Adipocyte (in vitro differentiated cells): ENCODE results near the gene GIPC1.

Experiments
- DNase-seq: peaks from one replicate; pipeline ENCODE4 v3.0.0-alpha.2; 2015; ENCODE audit warnings: low read depth
- H3K27me3 ChIP-seq: replicated peaks from 2 replicates; pipeline ENCODE4 v1.7.0; 2013; ENCODE audit warnings: mild to moderate bottlenecking, low read length, moderate library complexity; ENCODE audit not compliant: control insufficient read depth, insufficient read depth
- H3K36me3 ChIP-seq: 2 replicates; pipeline ENCODE4 v1.7.0; 2013; ENCODE audit warnings: low read length, mild to moderate bottlenecking, moderate library complexity; ENCODE audit not compliant: control insufficient read depth, insufficient read depth, severe bottlenecking
- H3K4me1 ChIP-seq: 2 replicates; pipeline ENCODE4 v1.7.0; 2013; ENCODE audit warnings: mild to moderate bottlenecking, low read length, moderate library complexity; ENCODE audit not compliant: control insufficient read depth, insufficient read depth
- H3K4me3 ChIP-seq: 2 replicates; pipeline ENCODE4 v1.7.0; 2013; ENCODE audit warnings: mild to moderate bottlenecking, low read length, moderate library complexity
- H3K9ac ChIP-seq: 2 replicates; pipeline ENCODE4 v1.7.0; 2013; ENCODE audit warnings: mild to moderate bottlenecking, low read length, moderate library complexity
- H3K9me3 ChIP-seq: 2 replicates; pipeline ENCODE4 v1.7.0; 2013; ENCODE audit warnings: mild to moderate bottlenecking, low read length, moderate library complexity; ENCODE audit not compliant: control insufficient read depth

GIPC1 gene

DNA sequence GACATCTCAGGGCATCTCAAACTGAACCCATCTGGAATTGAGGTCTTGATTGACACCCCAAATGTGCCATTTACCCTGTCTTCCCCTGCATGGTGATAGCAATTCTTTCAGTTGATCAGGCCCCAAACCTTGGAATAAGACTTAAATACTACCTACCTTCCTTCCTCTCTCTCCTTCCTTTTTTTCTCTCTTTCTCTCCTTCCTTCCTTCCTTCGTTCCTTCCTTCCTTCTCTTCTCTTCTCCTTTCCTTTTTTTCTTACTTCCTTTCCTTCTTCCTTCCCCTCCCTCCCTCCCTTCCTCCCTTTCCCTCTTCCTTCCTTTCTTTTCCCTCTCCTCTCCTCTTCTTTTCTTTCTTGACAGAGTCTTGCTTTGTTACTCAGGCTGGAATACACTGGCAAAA lies 7.4 kb upstream of the GIPC1 start:
- Histone ChIP-seq H3K4me1 (peaks cover 19% of the 10 kb centered on the region), H3K4me3 (no peak overlapping the region), H3K27me3 (no peaks in the 10 kb centered on the region), H3K9me3 (no peaks in the 10 kb centered on the region), H3K9ac (no peak overlapping the region), H3K36me3 (no peaks in the 10 kb centered on the region)
- DNase-seq, result no peak

DNA sequence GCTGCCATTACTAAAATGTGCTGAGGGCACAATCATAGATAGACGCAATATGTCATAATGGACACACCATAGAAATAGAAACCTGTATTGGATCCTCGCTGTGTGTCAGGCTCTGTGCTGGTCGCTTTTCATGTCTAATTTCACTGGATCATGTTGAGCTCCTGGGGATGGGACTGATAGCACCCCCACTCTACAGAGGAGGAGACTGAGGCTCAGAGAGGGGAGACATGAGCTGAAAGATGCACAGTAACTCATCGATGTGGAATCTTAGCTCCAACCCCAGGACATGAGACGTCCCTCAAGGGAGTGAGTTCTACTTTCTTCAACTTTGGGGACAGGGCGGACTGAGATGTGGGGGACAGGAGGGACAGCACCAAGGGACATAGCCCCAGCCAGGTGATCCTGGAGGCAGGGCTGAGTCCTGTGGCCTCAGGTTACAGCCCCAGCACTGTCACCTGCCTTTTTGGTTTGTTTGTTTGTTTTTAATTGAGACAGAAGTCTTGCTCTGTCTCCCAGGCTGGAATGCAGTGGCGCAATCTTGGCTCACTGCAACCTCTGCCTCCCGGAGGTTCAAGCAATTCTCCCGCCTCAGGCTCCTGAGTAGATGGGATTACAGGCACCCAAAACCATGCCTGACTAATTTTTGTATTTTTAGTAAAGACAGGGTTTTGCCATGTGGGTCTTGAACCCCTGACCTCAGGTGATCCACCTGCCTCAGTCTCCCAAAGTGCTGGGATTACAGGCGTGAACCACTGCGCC lies 6.6 kb upstream of the GIPC1 start:
- no peak overlapping the region for H3K9ac ChIP-seq
- no peaks in the 10 kb centered on the region for H3K9me3 ChIP-seq
- H3K4me1 ChIP-seq, result peaks cover 20% of the 10 kb centered on the region
- no peaks in the 10 kb centered on the region for H3K36me3 ChIP-seq
- H3K4me3 ChIP-seq, result no peak overlapping the region
- peak; percentile 69 for DNase-seq
- no peaks in the 10 kb centered on the region for H3K27me3 ChIP-seq

DNA sequence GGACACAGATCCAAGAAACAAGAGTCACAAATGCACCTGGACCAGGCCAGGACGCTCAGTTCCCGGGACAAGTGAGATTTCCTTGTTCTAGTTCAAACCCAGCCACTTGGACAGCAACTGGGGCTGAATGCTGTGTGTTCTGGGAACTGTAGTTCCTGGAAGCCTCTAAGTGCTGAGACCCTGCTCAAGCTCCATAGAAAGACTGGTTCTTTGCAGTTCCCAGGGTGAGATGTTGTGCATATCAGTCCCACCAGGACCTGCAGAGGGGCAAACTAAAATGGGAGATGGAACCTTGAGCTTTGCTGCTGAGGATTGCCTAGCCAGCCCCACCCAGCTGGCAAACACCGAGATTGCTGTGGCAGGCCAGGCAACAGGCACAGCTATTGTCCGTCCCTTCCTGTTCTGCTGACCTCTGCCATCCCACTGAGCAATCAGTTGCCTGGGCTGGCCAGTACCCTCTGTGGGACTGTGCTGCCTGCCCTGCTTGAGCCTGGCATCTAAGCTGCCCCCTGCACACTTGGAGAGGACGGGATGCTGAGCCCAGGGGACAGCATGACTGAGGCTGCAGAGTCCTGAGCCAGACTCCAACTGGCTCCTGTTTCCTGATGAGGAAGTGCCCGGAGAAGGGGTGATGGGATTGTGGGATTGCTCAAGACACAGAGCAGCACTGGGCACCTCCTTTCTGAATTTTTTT lies 1.4 kb upstream of the GIPC1 start:
- no peaks in the 10 kb centered on the region for H3K9me3 ChIP-seq
- no peaks in the 10 kb centered on the region for H3K27me3 ChIP-seq
- no peak for DNase-seq
- H3K36me3 ChIP-seq, result peaks cover 5% of the 10 kb centered on the region
- H3K4me3 ChIP-seq, result peak overlapping the region; percentile 36
- peak overlapping the region; percentile 31 for H3K9ac ChIP-seq
- peaks cover 30% of the 10 kb centered on the region for H3K4me1 ChIP-seq

DNA sequence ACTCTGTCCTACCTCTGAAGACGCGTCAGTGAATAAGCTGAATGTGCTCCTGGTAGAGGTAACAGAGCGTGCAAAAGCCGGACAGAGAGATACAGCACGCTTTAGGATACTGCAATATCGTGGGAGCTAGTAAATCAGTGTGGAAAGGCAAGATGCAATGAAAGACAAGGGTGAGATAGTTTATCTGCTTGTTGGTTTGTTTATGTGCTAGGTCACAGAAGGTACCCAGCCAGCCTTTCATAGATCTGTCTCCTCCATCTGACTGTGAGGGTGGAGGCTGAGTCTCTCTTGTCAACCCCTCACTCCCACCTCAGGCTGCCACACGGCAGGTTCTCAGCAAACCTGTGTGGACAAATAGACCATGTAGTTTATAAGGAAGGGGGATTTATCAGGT lies 904 bp upstream of the GIPC1 start:
- Histone ChIP-seq H3K36me3 (peaks cover 5% of the 10 kb centered on the region), H3K4me3 (peak overlapping the region; percentile 71)
- DNase-seq, result no peak

DNA sequence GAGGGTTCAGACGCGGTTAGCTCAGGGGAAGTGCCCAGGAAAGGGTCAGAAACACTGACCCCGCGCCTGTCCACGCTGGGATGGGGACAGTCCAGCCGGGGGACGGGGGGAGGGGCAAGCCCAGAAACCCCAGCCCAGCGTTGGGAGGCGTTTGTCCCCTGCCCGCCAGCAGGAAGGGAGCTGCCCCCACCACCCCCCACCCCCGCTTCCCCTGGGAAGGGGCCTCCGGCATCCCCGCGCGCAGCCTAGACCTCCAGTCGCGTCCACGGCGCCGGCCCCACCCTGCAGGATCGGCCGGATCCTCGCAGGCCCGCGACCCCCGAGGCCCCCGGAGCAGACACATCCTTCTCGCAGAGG lies 277 bp downstream of the GIPC1 start:
- Histone ChIP-seq H3K4me1 (peaks cover 26% of the 10 kb centered on the region), H3K27me3 (no peaks in the 10 kb centered on the region), H3K36me3 (peaks cover 10% of the 10 kb centered on the region), H3K4me3 (peak overlapping the region; percentile 91), H3K9ac (peak overlapping the region; percentile 88), H3K9me3 (no peaks in the 10 kb centered on the region)
- no peak for DNase-seq

More for the DNA sequence above, 904 bp upstream of the GIPC1 start:
- peak overlapping the region; percentile 31 for H3K9ac ChIP-seq
- no peaks in the 10 kb centered on the region for H3K27me3 ChIP-seq
- H3K4me1 ChIP-seq, result peaks cover 26% of the 10 kb centered on the region
- no peaks in the 10 kb centered on the region for H3K9me3 ChIP-seq

DNA sequence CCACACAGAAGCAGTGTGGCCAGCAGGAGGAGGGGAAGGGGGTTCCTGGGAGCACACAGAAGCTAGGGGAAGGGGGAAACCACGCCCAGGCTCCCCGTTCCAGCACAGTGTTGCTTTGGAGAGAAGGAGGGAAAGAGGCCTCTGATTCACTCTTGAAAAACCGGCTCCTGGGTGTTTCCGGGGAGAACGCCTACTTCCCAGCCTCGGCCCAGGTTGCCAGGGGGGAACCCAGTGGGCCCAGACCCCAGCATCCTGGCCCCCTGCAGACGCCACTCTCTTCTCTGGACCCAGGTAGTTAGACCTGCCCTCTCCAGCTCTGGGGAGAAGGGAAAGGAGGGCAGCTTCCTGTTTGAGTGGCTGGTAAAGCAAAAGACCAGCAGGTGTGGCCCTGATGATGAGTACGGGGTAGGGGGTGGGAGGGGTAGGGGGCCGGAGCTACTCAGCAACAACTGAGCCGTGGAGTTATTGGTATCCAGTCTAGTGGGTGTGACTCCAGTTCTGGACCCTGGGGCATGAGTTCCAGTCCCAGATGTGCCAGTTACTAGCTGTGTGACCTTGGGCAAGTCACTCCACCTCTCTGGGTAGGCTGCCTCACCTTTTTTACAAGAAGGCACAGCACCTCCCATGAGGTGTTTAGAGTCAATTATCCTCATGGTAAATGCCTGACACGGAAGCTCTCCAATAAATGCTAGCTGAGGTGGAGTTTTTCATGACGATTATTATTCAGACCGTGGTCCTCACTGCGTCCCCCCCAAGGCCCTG lies 836 bp downstream of the GIPC1 start:
- H3K4me1 ChIP-seq, result peaks cover 26% of the 10 kb centered on the region
- H3K4me3 ChIP-seq, result peak overlapping the region; percentile 91
- no peak for DNase-seq
- H3K27me3 ChIP-seq, result no peaks in the 10 kb centered on the region
- no peaks in the 10 kb centered on the region for H3K9me3 ChIP-seq
- peaks cover 13% of the 10 kb centered on the region for H3K36me3 ChIP-seq
- peak overlapping the region; percentile 88 for H3K9ac ChIP-seq

DNA sequence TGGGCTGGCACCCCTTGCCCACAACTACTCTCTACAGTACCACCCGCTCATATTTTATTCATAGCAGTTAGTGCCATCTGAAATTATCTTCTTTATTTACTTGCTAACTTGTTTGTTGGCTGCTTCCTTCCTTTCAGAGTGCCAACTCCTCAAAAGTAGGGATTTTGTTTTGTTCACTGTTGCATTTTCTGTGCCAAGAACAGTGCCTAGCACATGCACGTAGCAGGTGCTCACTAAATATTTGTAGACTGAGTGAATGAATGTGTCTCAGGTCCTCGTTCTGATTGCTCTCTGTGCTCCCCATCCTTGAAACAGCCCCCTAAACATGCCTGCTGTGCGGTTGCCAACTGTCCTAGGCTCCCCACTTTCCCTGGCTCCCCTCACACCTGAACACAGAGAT lies 1.5 kb downstream of the GIPC1 start:
- Histone ChIP-seq H3K9me3 (no peaks in the 10 kb centered on the region), H3K4me3 (peak overlapping the region; percentile 91), H3K27me3 (no peaks in the 10 kb centered on the region), H3K9ac (peak overlapping the region; percentile 88), H3K36me3 (peaks cover 20% of the 10 kb centered on the region), H3K4me1 (peaks cover 26% of the 10 kb centered on the region)
- no peak for DNase-seq

DNA sequence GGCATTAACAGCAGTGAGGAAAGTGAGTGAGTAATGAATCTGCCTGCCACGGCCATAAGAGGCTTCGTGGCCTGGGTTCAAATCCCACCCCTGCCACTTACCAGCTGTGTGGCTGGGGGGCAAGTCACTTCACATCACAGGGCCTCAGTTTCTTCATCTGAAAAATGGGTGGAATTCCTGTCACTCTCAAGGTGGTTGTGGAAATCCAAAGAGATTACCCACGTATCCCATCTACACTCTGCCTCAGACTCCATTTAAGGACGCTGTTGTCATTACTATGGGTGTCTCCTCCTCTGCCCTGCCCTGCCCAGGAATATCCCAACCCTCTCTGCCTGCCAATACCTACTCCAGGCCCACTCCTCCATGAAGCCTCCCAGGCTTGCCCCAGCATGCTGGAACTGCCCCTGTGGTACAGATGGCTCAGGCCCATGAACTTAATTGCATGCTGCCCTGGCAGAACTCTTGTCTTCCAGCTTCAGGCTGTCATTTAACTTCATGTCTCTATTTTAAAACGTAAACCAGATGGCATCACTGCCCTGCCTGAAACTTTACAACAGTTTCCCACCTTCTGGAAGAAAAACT lies 3.1 kb downstream of the GIPC1 start:
- Histone ChIP-seq H3K4me3 (no peak overlapping the region), H3K36me3 (peaks cover 35% of the 10 kb centered on the region), H3K4me1 (peaks cover 23% of the 10 kb centered on the region), H3K9ac (no peak overlapping the region), H3K27me3 (no peaks in the 10 kb centered on the region), H3K9me3 (no peaks in the 10 kb centered on the region)
- DNase-seq, result no peak

DNA sequence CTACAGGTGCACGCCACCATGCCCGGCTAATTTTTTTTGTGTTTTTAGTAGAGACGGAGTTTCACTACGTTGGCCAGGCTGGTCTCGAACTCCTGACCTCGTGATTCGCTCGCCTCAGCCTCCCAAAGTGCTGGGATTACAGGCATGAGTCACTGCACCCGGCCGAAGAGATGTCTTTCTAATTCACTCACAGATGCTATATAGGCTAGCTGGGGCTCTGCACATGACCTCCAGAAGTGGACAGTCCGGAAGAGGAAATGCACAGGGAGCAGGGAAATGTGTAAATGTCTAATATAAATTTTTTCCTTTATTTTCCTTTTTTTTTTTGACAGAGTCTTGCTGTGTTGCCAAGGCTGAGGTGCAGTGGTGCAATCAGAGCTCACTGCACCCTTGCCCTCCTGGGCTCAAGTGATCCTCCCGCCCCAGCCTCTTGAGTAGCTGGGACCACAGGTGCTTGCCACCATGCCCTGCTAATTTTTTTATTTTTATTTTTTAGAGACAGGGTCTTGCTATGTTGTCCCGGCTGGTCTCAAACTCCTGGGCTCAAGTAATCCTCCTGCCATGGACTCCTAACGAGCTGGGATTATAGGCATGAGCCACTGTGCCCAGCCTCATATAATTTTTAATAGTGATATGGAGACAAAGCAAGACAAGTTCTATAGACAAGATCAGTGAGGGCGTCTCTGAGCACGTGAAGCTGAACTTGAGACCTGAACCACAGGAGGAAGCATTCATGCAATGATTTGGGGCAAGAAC lies 8.4 kb downstream of the GIPC1 start:
- H3K9me3 ChIP-seq, result no peaks in the 10 kb centered on the region
- no peak overlapping the region for H3K4me3 ChIP-seq
- DNase-seq, result no peak
- peaks cover 6% of the 10 kb centered on the region for H3K4me1 ChIP-seq
- H3K9ac ChIP-seq, result no peak overlapping the region
- H3K27me3 ChIP-seq, result no peaks in the 10 kb centered on the region
- H3K36me3 ChIP-seq, result peaks cover 32% of the 10 kb centered on the region

DNA sequence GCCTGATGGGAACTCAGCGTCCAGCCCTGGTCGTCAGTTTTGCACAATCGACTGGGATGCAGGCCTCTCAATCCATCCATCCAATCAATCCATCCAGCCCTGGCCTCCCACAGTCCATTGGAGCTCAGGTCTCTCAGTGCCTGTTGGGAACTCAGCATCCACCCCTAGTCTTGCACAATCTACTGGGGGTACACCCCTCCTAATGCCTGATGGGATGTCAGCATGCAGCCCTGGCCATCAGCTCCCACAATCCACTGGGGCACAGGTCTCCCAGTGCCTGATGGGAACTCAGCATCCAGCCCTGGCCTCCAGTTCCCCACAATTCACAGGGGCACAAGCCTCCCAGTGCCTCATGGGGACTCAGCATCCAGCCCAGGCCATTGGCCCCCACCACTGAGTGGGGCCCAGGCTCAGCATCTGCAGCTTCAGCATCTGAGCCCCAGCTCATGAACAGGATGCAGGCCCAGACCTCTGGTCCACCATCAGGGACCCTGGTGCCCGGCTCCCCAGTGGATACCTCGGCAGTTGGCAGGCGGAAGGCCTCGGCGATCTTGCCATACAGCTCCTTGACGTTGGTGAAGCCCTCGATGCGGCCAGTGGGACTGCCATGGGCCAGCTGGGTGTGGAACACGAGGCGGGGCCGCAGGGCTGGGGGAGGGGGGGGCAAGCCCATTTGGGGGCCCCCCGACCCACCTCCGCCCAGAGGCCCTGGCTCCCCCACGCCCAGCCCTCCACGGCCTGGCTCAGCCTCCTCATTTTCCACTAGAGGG lies 13.6 kb downstream of the GIPC1 start:
- peaks cover 31% of the 10 kb centered on the region for H3K36me3 ChIP-seq
- no peak overlapping the region for H3K9ac ChIP-seq
- no peaks in the 10 kb centered on the region for H3K9me3 ChIP-seq
- peaks cover 7% of the 10 kb centered on the region for H3K4me1 ChIP-seq
- no peak for DNase-seq
- H3K4me3 ChIP-seq, result no peak overlapping the region
- H3K27me3 ChIP-seq, result no peaks in the 10 kb centered on the region
